Stimulated activated naive B cell treated with anti-CD40 and anti-IgM and Interleukin-4, amounts not matched to agents 10 μg/mL and 1 μg/mL and 100 μg/mL, for 72 hours (primary cell): Measurements from ENCODE around the gene SF3A1.

Experiments
- ATAC-seq, 2 donors: fragments of 150-1000 bp; cut with Tn5 transposase; replicated peaks; 2 replicates each; pipeline ENCODE4 v1.10.0; 2021; ENCODE audit warnings: moderate library complexity in 1 of 2
- DNase-seq: peaks from one replicate; pipeline ENCODE4 v3.0.0; 2021
- H3K27ac Mint-ChIP-seq: one replicate; pipeline ENCODE4 v1.8.0; 2022; ENCODE audit warnings: mild to moderate bottlenecking, mixed read lengths
- H3K27me3 Mint-ChIP-seq, 2 donors: one replicate each; pipeline ENCODE4 v1.8.0; 2022; ENCODE audit warnings: mixed read lengths in 2 of 2
- H3K36me3 Mint-ChIP-seq, 2 donors: one replicate each; pipeline ENCODE4 v1.8.0; 2022; ENCODE audit warnings: mixed read lengths in 2 of 2, mild to moderate bottlenecking in 1 of 2
- H3K4me1 Mint-ChIP-seq, 2 donors: one replicate each; pipeline ENCODE4 v1.8.0; 2022; ENCODE audit warnings: mixed read lengths in 2 of 2, mild to moderate bottlenecking in 1 of 2
- H3K4me3 Mint-ChIP-seq, 2 donors: one replicate each; pipeline ENCODE4 v1.8.0; 2022; ENCODE audit warnings: mild to moderate bottlenecking in 2 of 2, mixed read lengths in 2 of 2, moderate library complexity in 1 of 2
- H3K9me3 Mint-ChIP-seq, 2 donors: one replicate each; pipeline ENCODE4 v1.8.0; 2022; ENCODE audit warnings: mixed read lengths in 2 of 2, mild to moderate bottlenecking in 1 of 2

SF3A1 gene

GRCh38 chr22:30318799-30319419, 37.8 kb downstream of the SF3A1 start:
- Mint-ChIP-seq H3K9me3 (no peaks in the 10 kb centered on the region), H3K27ac (no peak overlapping the region), H3K4me1 (peaks cover 68 to 88% of the 10 kb centered on the region in 2 donors), H3K27me3 (no peaks in the 10 kb centered on the region), H3K36me3 (peaks cover 32 to 62% of the 10 kb centered on the region in 2 donors), H3K4me3 (peak overlapping the region in 1 of 2 donors; percentile 33)
- no peak for DNase-seq
- no peak for ATAC-seq

DNA sequence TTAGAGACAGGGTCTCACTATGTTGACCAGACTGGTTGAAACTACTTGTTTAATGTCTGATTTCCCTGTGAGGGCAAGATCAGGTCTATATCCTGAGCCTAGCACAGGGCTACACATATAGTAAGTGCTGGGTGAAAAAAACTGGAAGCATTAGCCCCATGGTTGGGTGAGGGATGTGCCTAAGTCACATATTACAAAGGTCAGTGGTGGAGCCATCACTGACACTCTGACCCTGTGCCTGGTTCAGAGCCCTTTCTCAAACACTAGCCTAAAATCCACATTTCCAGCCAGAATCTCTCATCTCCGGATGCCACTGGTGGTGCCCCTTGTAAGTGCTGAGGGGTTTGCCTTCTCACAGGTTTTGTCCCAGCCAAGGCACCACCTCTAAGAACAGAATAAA, 38.9 kb downstream of the SF3A1 start:
- Mint-ChIP-seq H3K9me3 (peaks cover 0 to 3% of the 10 kb centered on the region in 2 donors), H3K4me3 (no peak overlapping the region), H3K4me1 (peaks cover 68 to 89% of the 10 kb centered on the region in 2 donors), H3K36me3 (peaks cover 37 to 65% of the 10 kb centered on the region in 2 donors), H3K27ac (peak overlapping the region; percentile 79), H3K27me3 (no peaks in the 10 kb centered on the region)
- DNase-seq (no peak), ATAC-seq (no peak)

GRCh38 chr22:30315962-30316576, 40.6 kb downstream of the SF3A1 start:
- peaks cover 41 to 71% of the 10 kb centered on the region in 2 donors for H3K36me3 Mint-ChIP-seq
- H3K9me3 Mint-ChIP-seq, result peaks cover 1 to 3% of the 10 kb centered on the region in 2 donors
- DNase-seq, result no peak
- H3K27me3 Mint-ChIP-seq, result no peaks in the 10 kb centered on the region
- no peak for ATAC-seq
- peaks cover 81 to 93% of the 10 kb centered on the region in 2 donors for H3K4me1 Mint-ChIP-seq
- H3K27ac Mint-ChIP-seq, result peak overlapping the region; percentile 94
- H3K4me3 Mint-ChIP-seq, result no peak overlapping the region

DNA sequence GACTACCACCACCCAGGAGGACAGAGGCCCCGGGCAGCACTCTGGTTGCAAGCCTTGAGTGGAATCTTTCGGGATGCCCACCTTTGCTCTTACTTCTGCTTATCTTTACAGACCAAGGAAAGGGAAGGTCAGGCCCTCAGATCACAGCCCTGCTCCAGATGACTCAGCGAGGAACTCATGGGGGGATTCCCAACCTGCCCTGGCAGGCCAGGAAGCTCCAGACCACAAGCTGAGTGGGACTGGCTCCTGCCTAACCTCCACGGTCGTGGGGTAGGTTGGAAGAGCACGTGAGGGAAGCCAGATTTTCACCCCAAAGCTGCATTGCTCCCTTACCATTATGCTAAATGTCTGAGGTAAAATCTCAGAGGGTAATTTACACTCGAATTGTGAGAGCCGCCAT, 41.8 kb downstream of the SF3A1 start:
- Mint-ChIP-seq H3K4me3 (peak overlapping the region; percentile 42 to 65), H3K4me1 (peaks cover 85 to 93% of the 10 kb centered on the region in 2 donors), H3K27me3 (no peaks in the 10 kb centered on the region), H3K36me3 (peaks cover 36 to 65% of the 10 kb centered on the region in 2 donors), H3K27ac (peak overlapping the region; percentile 94), H3K9me3 (peaks cover 1 to 3% of the 10 kb centered on the region in 2 donors)
- ATAC-seq (peak; percentile 70 to 79), DNase-seq (peak; percentile 77)

GRCh38 chr22:30313527-30314363, 42.9 kb downstream of the SF3A1 start:
- Mint-ChIP-seq H3K27ac (peak overlapping the region; percentile 94), H3K9me3 (peaks cover 1 to 3% of the 10 kb centered on the region in 2 donors), H3K27me3 (no peaks in the 10 kb centered on the region), H3K4me3 (peak overlapping the region in 1 of 2 donors; percentile 40), H3K4me1 (peaks cover 84 to 93% of the 10 kb centered on the region in 2 donors), H3K36me3 (peaks cover 27 to 53% of the 10 kb centered on the region in 2 donors)
- DNase-seq (no peak), ATAC-seq (no peak)

DNA sequence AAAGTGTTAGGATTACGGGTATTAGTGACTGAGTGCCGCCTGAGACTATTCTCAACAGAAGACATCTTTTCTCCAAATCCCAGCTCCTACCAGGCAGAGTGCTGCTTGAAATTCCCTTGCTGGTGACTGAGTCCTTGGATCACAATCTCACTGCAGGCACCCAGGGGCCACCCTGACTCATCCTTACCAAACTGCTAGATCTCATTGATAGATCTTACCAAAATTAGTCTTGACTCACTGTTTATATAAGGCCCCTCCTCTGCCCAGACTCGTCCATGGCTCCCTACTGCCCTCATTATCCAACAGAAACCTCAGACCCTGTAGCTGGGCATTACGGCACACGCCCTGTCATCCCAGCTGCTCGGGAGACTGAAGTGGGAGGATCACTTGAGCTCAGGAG, 44.6 kb downstream of the SF3A1 start:
- no peak for DNase-seq

DNA sequence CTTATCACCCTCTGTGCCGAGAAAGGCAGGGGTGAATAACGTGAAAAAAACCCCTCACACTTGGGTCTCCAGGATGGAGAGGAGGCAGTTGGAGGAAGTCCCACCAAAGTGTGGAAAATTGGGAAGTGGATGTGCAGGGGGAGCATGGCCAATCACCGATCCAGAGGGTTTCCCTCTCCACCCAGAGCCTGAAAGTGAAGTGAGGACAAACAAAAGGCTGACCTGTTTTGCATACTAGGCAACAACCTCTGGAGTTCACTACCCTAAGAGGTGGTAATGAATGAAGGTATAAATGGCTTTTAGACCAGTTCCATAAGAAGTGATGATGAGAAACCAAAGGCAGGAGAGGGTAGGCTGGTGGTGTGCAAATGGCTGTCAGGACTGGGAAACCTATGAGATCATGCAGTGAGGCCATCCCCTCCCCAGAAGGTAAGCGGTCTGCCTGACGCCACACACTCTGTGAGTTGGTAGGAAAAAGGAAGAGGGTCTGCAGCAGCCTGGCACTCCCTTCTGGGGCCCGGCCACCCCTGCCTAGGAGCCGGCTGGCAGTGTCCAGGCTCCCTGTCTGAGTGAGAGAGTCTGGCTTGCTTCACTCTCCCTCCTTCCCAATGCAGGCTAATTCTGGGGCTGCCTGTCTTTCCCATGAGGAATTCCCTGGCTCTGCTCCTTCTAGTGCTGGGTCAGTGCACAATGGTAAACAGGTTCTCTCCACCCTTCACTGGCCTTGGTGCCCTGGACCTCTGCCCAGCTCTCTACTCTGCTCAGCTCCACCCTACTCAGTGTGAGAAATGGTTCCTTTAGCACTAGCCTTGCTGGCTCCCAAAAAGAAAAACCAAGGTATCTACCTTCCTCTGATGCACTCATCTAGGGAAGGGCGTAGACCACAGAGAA, 45.6 kb downstream of the SF3A1 start:
- H3K4me1 Mint-ChIP-seq, result peaks cover 86 to 100% of the 10 kb centered on the region in 2 donors
- peak overlapping the region; percentile 18 to 37 for H3K4me3 Mint-ChIP-seq
- DNase-seq, result no peak
- no peak for ATAC-seq
- H3K27ac Mint-ChIP-seq, result peak overlapping the region; percentile 95
- H3K36me3 Mint-ChIP-seq, result peaks cover 22 to 44% of the 10 kb centered on the region in 2 donors
- H3K9me3 Mint-ChIP-seq, result peaks cover 1 to 3% of the 10 kb centered on the region in 2 donors
- H3K27me3 Mint-ChIP-seq, result no peaks in the 10 kb centered on the region

More for the DNA sequence above, 44.6 kb downstream of the SF3A1 start:
- ATAC-seq, result no peak
- Mint-ChIP-seq H3K27ac (peak overlapping the region; percentile 84), H3K9me3 (peaks cover 1 to 3% of the 10 kb centered on the region in 2 donors), H3K36me3 (peaks cover 24 to 46% of the 10 kb centered on the region in 2 donors), H3K4me3 (peak overlapping the region in 1 of 2 donors; percentile 21), H3K4me1 (peaks cover 83 to 96% of the 10 kb centered on the region in 2 donors), H3K27me3 (no peaks in the 10 kb centered on the region)

DNA sequence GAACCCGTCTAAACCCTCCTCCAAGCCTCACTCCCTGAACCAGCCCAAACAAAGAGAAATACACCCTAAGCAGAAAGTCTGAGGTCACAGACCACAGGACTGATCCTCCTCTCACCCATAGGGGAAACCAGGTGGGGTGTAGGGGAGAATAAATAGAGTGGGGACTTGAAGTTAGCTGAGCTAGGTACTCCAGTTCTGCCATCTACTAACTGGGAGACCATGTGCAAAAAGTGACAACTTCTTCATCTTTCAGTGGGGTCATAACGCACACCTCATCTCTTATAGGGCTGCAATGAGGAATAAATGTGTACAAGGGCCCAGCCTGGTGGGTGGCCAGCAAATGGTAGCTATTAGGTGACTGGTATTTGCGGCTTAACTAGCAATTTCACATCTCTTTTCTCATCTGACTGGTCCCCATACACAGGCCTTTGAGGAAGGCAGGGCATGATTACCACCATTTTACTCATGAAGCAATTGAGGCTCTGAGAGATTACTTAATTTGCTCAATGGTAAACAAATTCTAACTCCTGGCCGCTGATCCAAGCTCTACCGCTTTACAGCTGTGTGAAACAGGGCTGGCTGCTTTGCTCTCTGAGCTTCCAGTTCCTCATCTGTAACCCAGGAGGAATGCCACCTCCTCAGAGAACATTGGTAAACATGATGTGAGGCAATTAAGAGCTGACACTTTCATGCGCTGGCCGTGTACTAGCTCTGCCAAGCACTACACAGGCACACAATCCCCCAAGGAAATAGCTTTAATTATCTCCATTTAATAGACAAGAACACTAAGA, 46.5 kb downstream of the SF3A1 start:
- peaks cover 21 to 35% of the 10 kb centered on the region in 2 donors for H3K36me3 Mint-ChIP-seq
- H3K4me1 Mint-ChIP-seq, result peaks cover 86 to 100% of the 10 kb centered on the region in 2 donors
- peak overlapping the region; percentile 51 to 54 for H3K4me3 Mint-ChIP-seq
- H3K27me3 Mint-ChIP-seq, result no peaks in the 10 kb centered on the region
- ATAC-seq (peak; percentile 56 to 69), DNase-seq (no peak)
- H3K27ac Mint-ChIP-seq, result peak overlapping the region; percentile 95
- H3K9me3 Mint-ChIP-seq, result peaks cover 1 to 3% of the 10 kb centered on the region in 2 donors

DNA sequence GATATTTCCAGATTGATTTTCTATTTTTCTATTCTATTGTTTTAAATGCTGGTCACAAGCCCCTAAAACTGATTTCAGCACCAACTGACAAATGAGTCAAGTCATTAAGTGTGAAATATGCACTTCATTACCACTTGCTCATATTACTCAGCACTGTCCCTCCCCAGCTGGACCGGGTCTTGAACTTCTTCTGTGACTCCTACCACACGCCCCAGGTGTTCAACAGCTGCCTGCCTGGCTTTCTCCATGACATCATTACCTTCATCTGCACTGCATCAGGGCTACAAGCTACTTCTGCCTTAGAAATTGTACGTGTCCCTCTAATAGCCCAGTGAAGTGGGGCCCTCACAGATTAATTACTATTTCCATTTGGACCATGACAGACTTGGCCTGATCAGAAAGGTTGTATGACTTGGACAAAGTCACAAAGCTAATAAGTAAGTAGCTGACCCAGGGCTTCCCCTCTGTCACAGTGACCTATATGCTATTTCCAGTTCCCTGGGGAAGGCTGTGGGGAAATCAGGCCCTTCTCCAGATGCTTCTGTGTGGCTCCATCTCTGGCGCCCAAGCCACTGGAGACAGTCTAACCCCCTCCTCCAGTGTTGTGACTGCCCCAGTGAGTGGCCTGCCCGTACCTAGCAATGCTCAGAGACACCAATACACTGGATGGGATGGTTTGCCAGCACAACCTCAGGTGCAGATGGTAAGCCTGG, 48.0 kb downstream of the SF3A1 start:
- Mint-ChIP-seq H3K27ac (peak overlapping the region; percentile 95), H3K27me3 (no peaks in the 10 kb centered on the region)
- no peak for DNase-seq

DNA sequence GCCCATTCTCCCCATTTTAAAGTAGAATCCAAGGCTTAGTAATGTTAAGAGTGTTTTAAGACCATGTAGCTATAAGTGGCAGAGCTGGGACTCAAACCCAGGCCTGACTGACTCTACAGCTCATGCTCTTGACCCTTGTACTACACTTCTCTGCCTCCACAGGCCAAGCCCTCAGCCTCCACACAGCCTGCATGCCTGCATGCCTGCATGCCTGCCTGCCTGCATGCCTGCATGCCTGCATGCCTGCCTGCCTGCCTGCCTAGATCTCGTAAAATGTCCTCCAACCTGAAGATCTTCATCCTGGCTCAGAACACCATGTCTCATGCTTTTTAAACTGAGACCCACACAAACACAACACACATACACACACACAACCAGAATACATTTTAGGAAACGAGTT, 48.6 kb downstream of the SF3A1 start:
- peaks cover 21 to 34% of the 10 kb centered on the region in 2 donors for H3K36me3 Mint-ChIP-seq
- no peak for ATAC-seq
- no peaks in the 10 kb centered on the region for H3K27me3 Mint-ChIP-seq
- DNase-seq, result no peak
- H3K4me1 Mint-ChIP-seq, result peaks cover 89 to 100% of the 10 kb centered on the region in 2 donors
- peak overlapping the region; percentile 95 for H3K27ac Mint-ChIP-seq
- H3K4me3 Mint-ChIP-seq, result peak overlapping the region; percentile 42 to 47
- peaks cover 1 to 2% of the 10 kb centered on the region in 2 donors for H3K9me3 Mint-ChIP-seq

More for the DNA sequence above, 48.0 kb downstream of the SF3A1 start:
- Mint-ChIP-seq H3K4me3 (peak overlapping the region; percentile 42 to 47), H3K9me3 (peaks cover 1 to 3% of the 10 kb centered on the region in 2 donors), H3K4me1 (peaks cover 85 to 100% of the 10 kb centered on the region in 2 donors), H3K36me3 (peaks cover 18 to 31% of the 10 kb centered on the region in 2 donors)
- peak; percentile 43 to 48 for ATAC-seq

GRCh38 chr22:30307041-30307574, 49.6 kb downstream of the SF3A1 start:
- peak overlapping the region; percentile 18 to 26 for H3K4me3 Mint-ChIP-seq
- DNase-seq (no peak), ATAC-seq (no peak)
- peaks cover 88 to 100% of the 10 kb centered on the region in 2 donors for H3K4me1 Mint-ChIP-seq
- no peaks in the 10 kb centered on the region for H3K27me3 Mint-ChIP-seq
- H3K9me3 Mint-ChIP-seq, result no peaks in the 10 kb centered on the region
- peak overlapping the region; percentile 95 for H3K27ac Mint-ChIP-seq
- H3K36me3 Mint-ChIP-seq, result peaks cover 12 to 34% of the 10 kb centered on the region in 2 donors

GRCh38 chr22:30306627-30307011, 50.1 kb downstream of the SF3A1 start:
- Mint-ChIP-seq H3K27me3 (no peaks in the 10 kb centered on the region), H3K9me3 (no peaks in the 10 kb centered on the region), H3K4me1 (peaks cover 88 to 100% of the 10 kb centered on the region in 2 donors), H3K27ac (peak overlapping the region; percentile 95), H3K4me3 (peak overlapping the region; percentile 58 to 75), H3K36me3 (peaks cover 11 to 35% of the 10 kb centered on the region in 2 donors)
- DNase-seq, result no peak
- no peak for ATAC-seq
